ENCODE results near the gene MOCOS.
A peak's percentile ranks its signal among the peaks of the same experiment; 100 is the strongest.

MOCOS gene

GRCh38 chr18:36274083-36274715 is 86.9 kb downstream of the MOCOS start:
- no peak for TF ChIP-seq CTCF (IDR thresholded peaks at IDR 0.05; ENCODE audit: control insufficient read depth, extremely low read depth, insufficient read depth)
- no peak overlapping the region for H3K4me3 ChIP-seq (ENCODE audit: low read depth, low read length)
- DNase-seq (ENCODE audit: low read depth): no peak

- TF ChIP-seq CTCF (IDR thresholded peaks at IDR 0.05; ENCODE audit: control insufficient read depth, extremely low read depth, insufficient read depth): no peak
- H3K4me3 ChIP-seq (ENCODE audit: low read depth, low read length): no peak overlapping the region
- DNase-seq (ENCODE audit: low read depth): no peak
Observed at GRCh38 chr18:36275561-36275960, 88.3 kb downstream of the MOCOS start.

- DNase-seq (ENCODE audit: low read depth): no peak
- H3K4me3 ChIP-seq (ENCODE audit: low read depth, low read length): no peak overlapping the region
- no peak for TF ChIP-seq CTCF (IDR thresholded peaks at IDR 0.05; ENCODE audit: control insufficient read depth, extremely low read depth, insufficient read depth)
Observed at GRCh38 chr18:36279001-36279400, 91.7 kb downstream of the MOCOS start.

GRCh38 chr18:36281936-36282335 is 94.6 kb downstream of the MOCOS start:
- no peak for DNase-seq (ENCODE audit: low read depth)
- TF ChIP-seq CTCF (IDR thresholded peaks at IDR 0.05; ENCODE audit: control insufficient read depth, extremely low read depth, insufficient read depth): peak; percentile 30; the same call in 1 of the 2 replicates
- H3K4me3 ChIP-seq (ENCODE audit: low read depth, low read length): no peak overlapping the region

- DNase-seq (ENCODE audit: low read depth): no peak
- no peak for TF ChIP-seq CTCF (IDR thresholded peaks at IDR 0.05; ENCODE audit: control insufficient read depth, extremely low read depth, insufficient read depth)
- no peak overlapping the region for H3K4me3 ChIP-seq (ENCODE audit: low read depth, low read length)
Observed at GRCh38 chr18:36283448-36283847, 96.2 kb downstream of the MOCOS start.

- H3K4me3 ChIP-seq (ENCODE audit: low read depth, low read length): no peak overlapping the region
- TF ChIP-seq CTCF (IDR thresholded peaks at IDR 0.05; ENCODE audit: control insufficient read depth, extremely low read depth, insufficient read depth): no peak
- DNase-seq (ENCODE audit: low read depth): no peak
Observed at GRCh38 chr18:36284268-36284667, 97.0 kb downstream of the MOCOS start.

- no peak overlapping the region for H3K4me3 ChIP-seq (ENCODE audit: low read depth, low read length)
- DNase-seq (ENCODE audit: low read depth): peak; percentile 40
- peak; percentile 84 for TF ChIP-seq CTCF (IDR thresholded peaks at IDR 0.05; ENCODE audit: control insufficient read depth, extremely low read depth, insufficient read depth)
Observed at GRCh38 chr18:36284671-36285295, 97.5 kb downstream of the MOCOS start.

All from LNCaP clone FGC (cell line).